ENCODE results near the gene ANO4. TPM values are rescaled to one million over a fixed set of nuclear protein-coding genes. Genes with fewer than 3 reads are reported as not detected.
"Not testable (repeated sequence)": the region's sequence is repeated elsewhere in the genome, so short reads cannot be mapped to it uniquely, and the experiment has no call there.

The ANO4 gene
- total RNA-seq, 1 donor from 2014 or later, result 0.74 TPM

GRCh38 chr12:101116911-101117310 lies 322.3 kb downstream of the ANO4 start:
- DNase-seq (ENCODE audit: extremely low spot score in 2 of 2), result no peak
- Histone ChIP-seq H3K27me3 (no peaks in the 10 kb centered on the region), H3K27ac (no peak overlapping the region), H3K4me3 (no peak overlapping the region), H3K9me3 (no peaks in the 10 kb centered on the region), H3K4me1 (no peaks in the 10 kb centered on the region), H3K36me3 (no peaks in the 10 kb centered on the region)
- intact Hi-C loops (cut with DNase I), result no loop called here
- no peak for TF ChIP-seq CTCF (IDR thresholded peaks at IDR 0.05)
- no peak for TF ChIP-seq POLR2AphosphoS5 (IDR thresholded peaks at IDR 0.05; ENCODE audit: insufficient read depth in 1 of 2, low read depth in 1 of 2)
- TF ChIP-seq POLR2A (IDR thresholded peaks at IDR 0.05), result no peak

DNA sequence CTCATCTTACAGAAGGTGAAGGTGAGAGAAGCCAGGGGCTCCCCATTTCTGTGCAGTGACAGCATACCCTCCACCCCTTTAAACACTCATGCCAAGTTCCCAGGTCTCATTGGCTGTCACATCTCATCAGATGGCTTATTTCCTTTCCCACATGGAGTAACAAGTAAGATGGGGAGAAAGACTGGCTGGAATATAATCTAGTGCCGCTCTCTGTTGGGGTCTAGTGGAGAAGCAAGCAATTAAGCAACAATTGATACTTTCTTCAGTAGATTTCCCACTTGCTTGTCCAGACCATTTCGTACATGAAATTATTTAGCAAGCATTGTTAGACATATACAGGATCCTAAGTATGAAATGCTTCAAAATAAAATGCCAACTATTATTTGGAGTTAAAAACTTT lies 323.3 kb downstream of the ANO4 start:
- no peaks in the 10 kb centered on the region for H3K9me3 ChIP-seq
- H3K4me1 ChIP-seq, result no peaks in the 10 kb centered on the region
- H3K27ac ChIP-seq, result no peak overlapping the region
- no peak for DNase-seq (ENCODE audit: extremely low spot score in 2 of 2)
- no peaks in the 10 kb centered on the region for H3K36me3 ChIP-seq
- H3K4me3 ChIP-seq, result no peak overlapping the region
- H3K27me3 ChIP-seq, result no peaks in the 10 kb centered on the region
- intact Hi-C loops (cut with DNase I), result no loop called here
- no peak for TF ChIP-seq CTCF (IDR thresholded peaks at IDR 0.05)
- no peak for TF ChIP-seq POLR2A (IDR thresholded peaks at IDR 0.05)
- no peak for TF ChIP-seq POLR2AphosphoS5 (IDR thresholded peaks at IDR 0.05; ENCODE audit: insufficient read depth in 1 of 2, low read depth in 1 of 2)

GRCh38 chr12:101127521-101128219 lies 333.1 kb downstream of the ANO4 start:
- Histone ChIP-seq H3K27ac (no peak overlapping the region), H3K4me3 (no peak overlapping the region), H3K4me1 (no peaks in the 10 kb centered on the region), H3K36me3 (no peaks in the 10 kb centered on the region), H3K9me3 (no peaks in the 10 kb centered on the region), H3K27me3 (no peaks in the 10 kb centered on the region)
- DNase-seq (ENCODE audit: extremely low spot score in 2 of 2), result no peak
- intact Hi-C loops (cut with DNase I), result no loop called here
- TF ChIP-seq POLR2A (IDR thresholded peaks at IDR 0.05), result no peak
- TF ChIP-seq CTCF (IDR thresholded peaks at IDR 0.05), result no peak
- no peak for TF ChIP-seq POLR2AphosphoS5 (IDR thresholded peaks at IDR 0.05; ENCODE audit: insufficient read depth in 1 of 2, low read depth in 1 of 2)

DNA sequence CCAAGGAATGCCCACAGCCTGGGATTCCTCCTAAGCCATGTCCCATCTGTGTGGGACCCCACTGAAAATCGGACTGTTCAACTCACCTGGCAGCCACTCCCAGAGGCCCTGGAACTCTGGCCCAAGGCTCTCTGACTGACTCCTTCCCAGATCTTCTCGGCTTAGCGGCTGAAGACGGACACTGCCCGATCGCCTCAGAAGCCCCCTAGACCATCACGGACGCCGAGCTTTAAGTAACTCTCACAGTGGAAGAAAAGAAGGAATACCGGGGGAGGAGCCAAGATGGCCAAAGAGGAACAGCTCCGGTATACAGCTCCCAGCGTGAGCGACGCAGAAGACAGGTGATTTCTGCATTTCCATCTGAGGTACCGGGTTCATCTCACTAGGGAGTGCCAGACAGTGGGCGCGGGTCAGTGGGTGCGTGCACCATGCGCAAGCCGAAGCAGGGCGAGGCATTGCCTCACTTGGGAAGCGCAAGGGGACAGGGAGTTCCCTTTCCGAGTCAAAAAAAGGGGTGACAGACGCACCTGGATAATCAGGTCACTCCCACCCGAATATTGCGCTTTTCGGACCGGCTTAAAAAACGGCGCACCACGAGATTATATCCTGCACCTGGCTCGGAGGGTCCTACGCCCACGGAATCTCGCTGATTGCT lies 351.3 kb downstream of the ANO4 start:
- H3K4me1 ChIP-seq; intact Hi-C loops (cut with DNase I); H3K27ac ChIP-seq; H3K4me3 ChIP-seq; DNase-seq (ENCODE audit: extremely low spot score in 2 of 2); H3K9me3 ChIP-seq; H3K36me3 ChIP-seq; H3K27me3 ChIP-seq: not testable (repeated sequence)

GRCh38 chr12:101165319-101165718 lies 370.7 kb downstream of the ANO4 start:
- DNase-seq (ENCODE audit: extremely low spot score in 2 of 2), result no peak
- Histone ChIP-seq H3K27ac (no peak overlapping the region), H3K27me3 (no peaks in the 10 kb centered on the region), H3K9me3 (no peaks in the 10 kb centered on the region), H3K4me1 (no peaks in the 10 kb centered on the region), H3K4me3 (no peak overlapping the region), H3K36me3 (no peaks in the 10 kb centered on the region)
- intact Hi-C loops (cut with DNase I), result no loop called here
- TF ChIP-seq CTCF (IDR thresholded peaks at IDR 0.05), result no peak
- TF ChIP-seq POLR2AphosphoS5 (IDR thresholded peaks at IDR 0.05; ENCODE audit: insufficient read depth in 1 of 2, low read depth in 1 of 2), result no peak
